Right atrium auricular region (tissue), 2 donors: ENCODE data around the gene TRIB2. TPM values are rescaled to one million over a fixed set of nuclear protein-coding genes. Genes with fewer than 3 reads are reported as not detected.
"Not testable (repeated sequence)": the region's sequence is repeated elsewhere in the genome, so short reads cannot be mapped to it uniquely, and the experiment has no call there.

Source experiments
- DNase-seq: peaks from one replicate; pipeline ENCODE4 v3.0.0-alpha.2; 2019; ENCODE audit warnings: low spot score
- H3K27ac ChIP-seq, 2 donors: fragments of 200-600 bp; sonication (generic); 1 replicate in 1 of 2; 2 replicates in 1 of 2; pipeline ENCODE4 v1.5.1; 2016 to 2019
- H3K27me3 ChIP-seq, 2 donors: fragments of 200-600 bp; sonication (generic); one replicate each; pipeline versions ENCODE4 v1.5.1 to v1.6.0; 2017 to 2019
- H3K36me3 ChIP-seq: fragments of 200-600 bp; sonication (generic); one replicate; pipeline ENCODE4 v1.5.1; 2016
- H3K4me1 ChIP-seq, 2 donors: fragments of 200-600 bp; sonication (generic); one replicate each; pipeline versions ENCODE4 v1.5.1 to v1.6.0; 2017 to 2019
- H3K4me3 ChIP-seq, 2 donors: fragments of 200-600 bp; sonication (generic); 1 replicate in 1 of 2; 2 replicates in 1 of 2; pipeline ENCODE4 v1.5.1; 2017 to 2019; ENCODE audit warnings: mild to moderate bottlenecking in 1 of 2, moderate library complexity in 1 of 2
- H3K9me3 ChIP-seq, 2 donors: fragments of 200-600 bp; sonication (generic); one replicate each; pipeline ENCODE4 v1.5.1; 2019
- CTCF ChIP-seq, 2 donors: fragments of 200-600 bp; sonication (generic); IDR thresholded peaks; one replicate each; pipeline ENCODE4 v1.5.1; 2019; ENCODE audit warnings: antibody characterized with exemption in 2 of 2
- total RNA-seq, 2 donors: library from RNA; depleted of rRNA; stranded (reverse); fragments of >200 nt; gene quantifications; one replicate each; pipeline ENCODE4 v1.1.0, GENCODE V29; 2016

The TRIB2 gene
- total RNA-seq, 2 donors from 2014 or later = 33.5 to 55.7 TPM

- TF ChIP-seq CTCF (IDR thresholded peaks at IDR 0.05) = no peak
- no peak overlapping the region for H3K27ac ChIP-seq
Observed at GRCh38 chr2:12675801-12676200, 40.9 kb upstream of the TRIB2 start.

GRCh38 chr2:12676771-12677170 lies 40.0 kb upstream of the TRIB2 start:
- Histone ChIP-seq H3K4me1 (peaks cover 0 to 12% of the 10 kb centered on the region in 2 donors), H3K27me3 (no peaks in the 10 kb centered on the region), H3K27ac (no peak overlapping the region), H3K9me3 (no peaks in the 10 kb centered on the region), H3K36me3 (no peaks in the 10 kb centered on the region), H3K4me3 (no peak overlapping the region)
- no peak for TF ChIP-seq CTCF (IDR thresholded peaks at IDR 0.05)
- DNase-seq = no peak

More at GRCh38 chr2:12675801-12676200, 40.9 kb upstream of the TRIB2 start:
- Histone ChIP-seq H3K36me3 (no peaks in the 10 kb centered on the region), H3K27me3 (no peaks in the 10 kb centered on the region), H3K4me1 (peaks cover 0 to 12% of the 10 kb centered on the region in 2 donors), H3K9me3 (no peaks in the 10 kb centered on the region), H3K4me3 (no peak overlapping the region)
- no peak for DNase-seq

GRCh38 chr2:12678186-12678585 lies 38.5 kb upstream of the TRIB2 start:
- no peak for TF ChIP-seq CTCF (IDR thresholded peaks at IDR 0.05)

GRCh38 chr2:12679550-12680072 lies 37.1 kb upstream of the TRIB2 start:
- H3K4me3 ChIP-seq = no peak overlapping the region
- H3K9me3 ChIP-seq = no peaks in the 10 kb centered on the region
- H3K4me1 ChIP-seq = peaks cover 0 to 11% of the 10 kb centered on the region in 2 donors
- TF ChIP-seq CTCF (IDR thresholded peaks at IDR 0.05) = no peak
- DNase-seq = no peak
- H3K27ac ChIP-seq = no peak overlapping the region
- H3K36me3 ChIP-seq = no peaks in the 10 kb centered on the region
- H3K27me3 ChIP-seq = no peaks in the 10 kb centered on the region

More at GRCh38 chr2:12678186-12678585, 38.5 kb upstream of the TRIB2 start:
- no peak for DNase-seq
- Histone ChIP-seq H3K4me1 (peaks cover 0 to 12% of the 10 kb centered on the region in 2 donors), H3K36me3 (no peaks in the 10 kb centered on the region), H3K9me3 (no peaks in the 10 kb centered on the region), H3K4me3 (no peak overlapping the region), H3K27me3 (no peaks in the 10 kb centered on the region), H3K27ac (no peak overlapping the region)

GRCh38 chr2:12680115-12680514 lies 36.6 kb upstream of the TRIB2 start:
- not testable (repeated sequence) for H3K36me3 ChIP-seq, H3K4me1 ChIP-seq, DNase-seq, H3K9me3 ChIP-seq, H3K27me3 ChIP-seq, H3K4me3 ChIP-seq, H3K27ac ChIP-seq

- Histone ChIP-seq H3K4me3 (no peak overlapping the region), H3K36me3 (no peaks in the 10 kb centered on the region), H3K4me1 (no peaks in the 10 kb centered on the region), H3K9me3 (no peaks in the 10 kb centered on the region), H3K27me3 (no peaks in the 10 kb centered on the region), H3K27ac (no peak overlapping the region)
- DNase-seq = no peak
- no peak for TF ChIP-seq CTCF (IDR thresholded peaks at IDR 0.05)
Observed at GRCh38 chr2:12682017-12682416, 34.7 kb upstream of the TRIB2 start.
